Adrenal gland (tissue), 5 donors: ENCODE measurements around the gene ZSWIM8.

Experiments used
- CTCF ChIP-seq, 6 experiments: fragments of 450-650 bp in 4 of 6; fragments of 200-600 bp in 2 of 6; sonication (generic) in 1 of 6; IDR thresholded peaks; 1 replicate in 5 of 6; 2 replicates in 1 of 6; pipeline versions ENCODE4 v1.5.1 to v1.8.0; 2016 to 2021; ENCODE audit warnings: antibody characterized with exemption in 6 of 6, mild to moderate bottlenecking in 2 of 6, moderate library complexity in 1 of 6
- POLR2A ChIP-seq, 2 donors: fragments of 450-650 bp; IDR thresholded peaks; one replicate each; pipeline ENCODE4 v1.6.1; 2017; ENCODE audit warnings: antibody characterized with exemption in 2 of 2, mild to moderate bottlenecking in 2 of 2, moderate library complexity in 1 of 2
- donor health status: DM: no; HTN: no; CAD: no.

- TF ChIP-seq POLR2A (IDR thresholded peaks at IDR 0.05) (no peak), CTCF (IDR thresholded peaks at IDR 0.05) (no peak)
Observed at GRCh38 chr10:73789659-73790055, 4.3 kb downstream of the ZSWIM8 start.
